NCI-H1105 treated with DMSO at 0.1 percent for 48 hours (cell line): ENCODE results near the gene DDN.
A peak's percentile ranks its signal among the peaks of the same experiment; 100 is the strongest.

Experiments
- DNase-seq: peaks from one replicate; lab custom pipeline; 2025; lab: John Stamatoyannopoulos, UW

DDN gene

GRCh38 chr12:49013428-49013827, 14.3 kb upstream of the DDN start:
- no peak for DNase-seq

GRCh38 chr12:49012739-49013138, 13.6 kb upstream of the DDN start:
- no peak for DNase-seq

DNA sequence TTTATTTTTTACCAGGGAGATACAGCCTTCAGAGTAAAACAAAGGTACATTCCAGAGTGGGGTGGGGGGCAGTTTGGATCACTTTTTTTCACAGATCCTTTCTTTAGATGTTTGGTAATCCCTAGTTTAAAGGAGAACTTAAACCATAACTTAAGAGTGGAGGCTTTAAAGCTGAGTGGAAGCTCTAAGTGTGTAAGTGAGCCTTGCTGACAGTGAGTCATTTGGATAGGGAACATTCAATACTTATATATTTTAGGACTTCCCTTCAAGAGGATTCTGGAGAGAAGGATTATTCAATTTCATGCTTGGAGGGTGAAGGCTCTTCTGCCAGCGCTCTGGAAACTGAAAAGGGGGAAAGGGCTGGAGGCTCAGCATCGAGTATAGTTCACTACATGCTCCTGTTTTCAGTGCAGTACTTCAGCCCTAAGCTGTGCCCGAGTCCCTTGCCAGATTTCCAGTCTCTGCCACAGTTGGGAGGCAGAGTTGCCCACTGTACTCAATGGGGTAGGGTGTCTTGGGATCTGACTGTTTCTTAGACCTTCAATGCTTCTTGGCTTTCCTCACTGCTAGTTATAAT, 11.0 kb upstream of the DDN start:
- DNase-seq = no peak

DNA sequence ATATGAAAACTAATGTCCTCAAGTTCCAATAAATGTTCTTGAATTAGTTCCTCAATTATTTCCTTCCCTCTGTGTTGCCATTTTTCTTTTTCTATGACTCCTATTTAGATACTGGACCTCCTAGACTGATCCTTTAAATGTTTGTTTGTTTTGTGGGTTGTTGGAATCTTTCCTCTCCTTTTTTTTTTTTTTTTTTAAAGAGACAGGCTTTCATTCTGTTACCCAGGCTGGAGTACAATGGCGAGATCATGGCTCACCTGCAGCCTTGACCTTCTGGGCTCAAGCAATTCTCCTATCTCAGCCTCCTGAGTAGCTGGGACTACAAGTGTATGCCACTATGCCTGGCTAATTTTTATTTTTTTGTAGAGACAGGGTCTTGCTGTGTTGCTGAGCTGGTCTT, 9.8 kb upstream of the DDN start:
- DNase-seq = no peak

DNA sequence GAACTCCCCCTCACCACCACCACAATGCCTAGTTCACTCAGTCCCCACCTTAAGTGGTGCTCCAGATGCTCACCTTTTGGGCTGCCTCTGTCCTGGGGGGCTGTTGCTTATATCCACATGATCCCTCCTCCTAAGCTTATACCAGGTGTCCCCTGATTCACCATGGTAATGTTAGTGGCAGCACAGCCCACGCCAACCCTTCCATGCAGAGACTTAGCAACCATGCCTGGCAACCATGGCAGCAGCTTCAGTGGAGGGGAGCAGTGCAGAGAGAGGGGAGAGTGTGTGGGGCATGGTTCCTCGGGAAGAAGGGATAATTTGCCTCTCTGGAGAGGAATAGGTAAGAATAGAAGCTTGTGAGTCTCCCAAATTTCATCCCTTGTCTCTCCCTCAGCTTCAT, 1.2 kb upstream of the DDN start:
- no peak for DNase-seq

- no peak for DNase-seq
Observed at GRCh38 chr12:48998497-48999353, 450 bp downstream of the DDN start.

GRCh38 chr12:48997719-48998496, 1.3 kb downstream of the DDN start:
- no peak for DNase-seq

- DNase-seq = peak; percentile 56
Observed at GRCh38 chr12:48996794-48997718, 2.1 kb downstream of the DDN start.

DNA sequence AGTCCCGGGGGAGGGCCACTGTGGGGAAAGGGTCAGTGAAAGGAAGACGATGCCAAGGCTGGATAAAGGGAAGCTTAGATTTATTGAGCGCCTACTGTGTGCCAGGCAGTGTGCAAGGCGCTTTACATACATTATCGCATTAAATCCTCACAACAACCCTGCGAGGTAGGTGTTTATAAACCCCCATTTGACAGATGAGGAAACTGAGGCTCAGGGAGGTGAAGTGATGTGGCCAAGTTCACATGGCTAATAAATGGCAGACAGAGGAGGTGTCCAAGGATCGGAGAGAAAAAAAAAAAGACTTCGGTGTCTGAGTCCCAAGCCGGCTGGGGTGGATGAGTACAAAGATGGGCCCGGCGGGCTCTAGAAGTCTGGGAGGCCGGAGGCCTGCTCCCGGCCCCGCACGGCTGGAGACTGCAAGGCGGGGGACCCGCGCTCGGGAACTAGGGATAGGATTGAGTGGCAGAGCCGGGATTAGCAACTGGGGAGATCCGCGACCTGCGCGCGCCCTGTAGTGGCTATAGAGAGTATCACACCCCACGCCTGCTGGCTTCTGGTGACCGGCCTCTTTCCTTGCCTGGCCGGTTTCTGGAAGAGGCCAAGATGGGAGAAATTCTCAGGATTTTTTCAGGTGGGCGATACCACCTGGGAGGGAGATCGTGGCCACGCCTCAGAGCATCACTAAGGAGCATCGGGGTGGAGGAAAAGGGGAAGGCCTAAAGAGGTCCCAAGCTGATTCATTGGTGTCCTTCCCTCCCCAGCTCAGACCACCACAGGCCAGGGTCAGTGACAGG, 3.9 kb downstream of the DDN start:
- DNase-seq = peak; percentile 65

- DNase-seq = no peak
Observed at GRCh38 chr12:48994224-48995085, 4.7 kb downstream of the DDN start.

DNA sequence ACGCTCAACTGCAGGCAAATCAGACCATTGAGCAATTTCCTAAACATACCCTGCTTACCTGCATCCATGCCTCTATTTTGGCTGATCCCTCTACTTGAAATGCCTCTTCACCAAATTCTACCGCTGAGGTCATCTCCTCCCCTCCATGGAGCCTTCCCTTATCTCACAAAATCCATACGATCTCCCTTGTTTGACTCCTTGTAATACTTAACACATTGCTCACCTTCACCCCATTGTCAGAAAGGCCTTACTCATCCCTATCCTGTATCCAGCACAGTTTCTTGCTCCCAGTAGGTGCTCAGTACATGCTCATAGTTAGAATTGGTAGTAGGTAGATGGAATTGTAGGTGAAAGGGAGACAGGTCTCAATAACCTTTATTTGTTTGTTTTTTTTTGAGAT, 5.4 kb downstream of the DDN start:
- no peak for DNase-seq

- no peak for DNase-seq
Observed at GRCh38 chr12:48991247-48992050, 7.7 kb downstream of the DDN start.

- DNase-seq = no peak
Observed at GRCh38 chr12:48990552-48990951, 8.6 kb downstream of the DDN start.

DNA sequence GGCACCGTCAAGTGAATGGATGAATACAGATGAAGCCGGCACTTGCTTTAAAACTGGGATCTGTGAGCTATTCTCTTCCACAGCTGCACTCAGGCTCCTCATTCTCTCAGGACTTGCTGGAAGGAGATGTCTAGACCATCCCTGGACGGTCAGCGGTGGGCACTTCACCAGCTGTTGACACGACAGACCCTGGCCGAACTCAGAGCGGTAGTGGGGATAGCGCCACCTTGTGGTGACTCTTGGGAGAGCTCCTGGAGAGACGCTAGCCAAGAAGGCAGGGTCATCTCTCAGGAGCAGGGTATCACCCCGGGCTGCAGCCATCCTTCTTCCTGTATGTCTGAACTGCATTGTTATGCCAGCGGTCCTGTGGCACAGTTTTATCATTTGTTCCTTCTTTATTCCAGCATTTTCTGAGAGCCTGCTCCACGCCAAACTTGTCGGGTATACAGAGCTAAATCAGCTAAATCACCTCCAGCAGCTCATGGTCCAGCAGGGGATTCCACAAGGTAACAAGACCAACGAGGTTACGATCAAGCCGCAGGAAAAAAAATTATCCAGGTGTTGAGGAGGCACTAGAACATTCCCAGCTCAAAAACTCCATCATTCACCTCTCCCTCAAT, 11.0 kb downstream of the DDN start:
- DNase-seq = peak; percentile 23

DNA sequence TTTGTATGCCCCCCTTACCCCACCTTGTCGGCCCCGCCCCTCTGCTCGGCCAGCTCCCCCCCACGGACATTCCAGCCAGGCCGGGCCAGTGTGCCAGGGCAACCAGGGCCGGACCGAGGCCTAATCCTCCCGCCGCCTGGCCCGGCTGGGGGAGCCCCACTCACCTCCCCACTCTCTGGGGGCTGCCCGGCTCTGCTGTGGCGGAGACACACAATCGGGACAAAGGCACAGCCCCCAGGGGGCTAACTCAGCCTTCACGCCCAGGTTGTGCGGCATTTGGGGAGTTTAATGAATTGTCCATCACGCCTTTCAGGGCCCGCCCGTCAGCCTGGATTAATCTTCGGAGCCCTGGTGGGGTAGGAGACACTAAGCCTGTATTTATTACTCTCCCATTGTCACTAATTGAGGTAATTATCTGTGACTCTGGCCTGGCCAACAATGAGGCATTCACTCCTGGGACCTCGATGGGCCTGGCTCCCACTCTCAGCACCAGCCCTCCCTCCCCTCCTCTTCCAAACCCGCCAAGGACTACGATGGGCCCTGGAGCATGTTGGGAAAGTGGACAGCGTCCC, 12.4 kb downstream of the DDN start:
- DNase-seq = no peak

DNA sequence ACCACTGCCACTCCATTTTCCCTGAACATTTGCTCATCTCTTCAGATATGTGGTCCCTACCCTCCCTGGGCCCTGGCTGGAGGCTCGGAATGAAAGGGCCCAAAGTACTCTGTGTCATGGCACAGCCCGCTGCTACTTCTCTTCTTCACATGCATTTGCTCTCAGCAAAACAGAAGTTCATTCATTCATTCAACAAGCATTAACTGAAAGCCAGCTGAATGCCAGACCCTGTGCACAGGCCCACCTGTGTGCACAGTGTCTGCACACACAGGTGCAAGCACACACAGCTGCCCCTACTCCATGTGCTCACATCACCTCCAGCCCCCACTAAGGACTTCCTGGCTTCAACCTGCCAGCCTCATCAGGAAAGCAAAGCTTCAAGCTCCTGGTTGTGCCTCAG, 13.3 kb downstream of the DDN start:
- no peak for DNase-seq

GRCh38 chr12:48985475-48985897, 13.7 kb downstream of the DDN start:
- no peak for DNase-seq

DNA sequence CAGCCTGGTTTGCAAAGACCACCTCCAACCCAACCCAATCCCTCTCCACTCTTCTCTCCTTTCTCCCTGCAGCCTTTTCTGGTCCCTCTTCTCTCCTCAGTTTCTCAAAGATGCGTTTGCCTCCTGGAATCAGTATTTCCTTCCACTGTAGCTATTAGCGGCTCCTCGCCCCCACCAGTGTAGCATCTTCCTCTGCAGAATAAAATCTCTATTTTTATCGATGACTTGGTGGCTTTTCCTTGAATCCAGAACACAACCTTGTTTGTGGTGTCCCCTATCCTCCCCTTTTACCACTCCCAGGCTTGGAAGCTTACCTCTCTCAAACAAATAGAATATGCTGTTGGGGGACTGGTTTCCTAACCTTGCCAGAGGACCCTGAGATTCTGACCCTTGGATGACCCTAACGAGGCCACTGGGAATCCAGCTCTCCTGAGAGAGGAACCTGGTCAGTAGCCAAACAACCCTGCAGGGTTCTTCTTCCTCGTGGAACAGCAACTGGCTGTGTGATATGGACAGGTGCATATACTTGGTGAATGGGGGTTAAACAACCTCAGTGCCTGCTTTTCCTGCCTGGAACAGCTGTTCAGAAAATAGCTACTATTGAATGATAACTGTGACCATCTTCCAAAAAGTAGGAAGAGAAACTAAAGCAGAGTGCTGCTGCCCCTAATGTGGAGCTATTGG, 16.6 kb downstream of the DDN start:
- DNase-seq = no peak
